HepG2 (cell line): ENCODE data around the gene USP7. TPM values are rescaled to one million over a fixed set of nuclear protein-coding genes. Genes with fewer than 3 reads are reported as not detected.
A peak's percentile ranks its signal among the peaks of the same experiment; 100 is the strongest.

Experiments used
- ATF1 ChIP-seq: IDR thresholded peaks from 2 replicates; pipeline ENCODE4 v1.6.1; 2016; ENCODE audit warnings: mild to moderate bottlenecking, control low read depth
- BRCA1 ChIP-seq: sonication (generic); formaldehyde crosslinking; IDR thresholded peaks from 2 replicates; pipeline ENCODE4 v1.4.0; 2020; ENCODE audit warnings: missing genetic modification reagents
- EEA1 ChIP-seq: sonication (generic); formaldehyde crosslinking; IDR thresholded peaks from 2 replicates; pipeline ENCODE4 v1.5.1; 2020; ENCODE audit warnings: mild to moderate bottlenecking, missing genetic modification reagents, borderline replicate concordance
- ELF3 ChIP-seq: IDR thresholded peaks from 2 replicates; pipeline ENCODE4 v1.6.1; 2016; ENCODE audit warnings: missing genetic modification reagents, missing compliant biosample characterization
- GABPA ChIP-seq, 2 experiments: IDR thresholded peaks; 2 replicates each; pipeline ENCODE4 v1.6.1; 2011 to 2016; ENCODE audit warnings: low read depth in 2 of 2, low read length in 1 of 2, missing biosample characterization in 1 of 2, missing genetic modification characterization in 1 of 2
- HNRNPL ChIP-seq: fragments of 200-400 bp; formaldehyde crosslinking; IDR thresholded peaks from 2 replicates; pipeline ENCODE4 v1.6.1; 2017; ENCODE audit warnings: mild to moderate bottlenecking, low read depth, low read length
- IKZF4 ChIP-seq: sonication (generic); formaldehyde crosslinking; IDR thresholded peaks from 2 replicates; pipeline ENCODE4 v1.5.1; 2020; ENCODE audit warnings: borderline replicate concordance, mild to moderate bottlenecking, low read depth, missing genetic modification reagents; ENCODE audit errors: not compliant biosample characterization
- MIXL1 ChIP-seq: IDR thresholded peaks from 2 replicates; pipeline ENCODE4 v1.6.1; 2016
- NFIB ChIP-seq: sonication (generic); formaldehyde crosslinking; IDR thresholded peaks from 2 replicates; pipeline ENCODE4 v1.9.0; 2021; ENCODE audit warnings: missing genetic modification reagents, mild to moderate bottlenecking, borderline replicate concordance
- SNRNP70 ChIP-seq: fragments of 200-400 bp; formaldehyde crosslinking; IDR thresholded peaks from 2 replicates; pipeline ENCODE4 v1.6.1; 2017; ENCODE audit warnings: mild to moderate bottlenecking, low read depth, low read length, moderate library complexity
- ZIK1 ChIP-seq: sonication (generic); formaldehyde crosslinking; IDR thresholded peaks from 2 replicates; pipeline ENCODE4 v1.5.0; 2020; ENCODE audit warnings: mild to moderate bottlenecking, low read depth, missing genetic modification reagents, borderline replicate concordance
- ZMYM2 ChIP-seq: sonication (generic); formaldehyde crosslinking; IDR thresholded peaks from 2 replicates; pipeline ENCODE4 v1.8.0; 2022; ENCODE audit warnings: mild to moderate bottlenecking, missing genetic modification reagents
- ZNF383 ChIP-seq: sonication (generic); formaldehyde crosslinking; IDR thresholded peaks from 2 replicates; pipeline ENCODE4 v1.4.0; 2020; ENCODE audit warnings: missing genetic modification reagents, mild to moderate bottlenecking, borderline replicate concordance
- ZNF44 ChIP-seq: sonication (generic); formaldehyde crosslinking; IDR thresholded peaks from 2 replicates; pipeline ENCODE4 v1.5.1; 2020; ENCODE audit warnings: mild to moderate bottlenecking, missing genetic modification reagents
- ZNF563 ChIP-seq: sonication (generic); formaldehyde crosslinking; IDR thresholded peaks from 2 replicates; pipeline ENCODE4 v1.8.0; 2022; ENCODE audit warnings: mild to moderate bottlenecking, moderate library complexity, missing genetic modification reagents
- ZNF790 ChIP-seq: sonication (generic); formaldehyde crosslinking; IDR thresholded peaks from 2 replicates; pipeline ENCODE4 v1.8.0; 2022; ENCODE audit warnings: missing genetic modification reagents, mild to moderate bottlenecking, borderline replicate concordance
- ZNF850 ChIP-seq: sonication (generic); formaldehyde crosslinking; conservative IDR thresholded peaks from 2 replicates; pipeline ENCODE4 v1.9.0; 2021; ENCODE audit warnings: mild to moderate bottlenecking, missing genetic modification reagents
- ZSCAN12 ChIP-seq: sonication (generic); formaldehyde crosslinking; IDR thresholded peaks from 2 replicates; pipeline ENCODE4 v1.9.0; 2021; ENCODE audit warnings: mild to moderate bottlenecking, missing genetic modification reagents
- ZSCAN31 ChIP-seq: sonication (generic); formaldehyde crosslinking; IDR thresholded peaks from 2 replicates; pipeline ENCODE4 v1.5.0; 2020; ENCODE audit warnings: low read depth, mild to moderate bottlenecking, missing genetic modification reagents
- polyA plus RNA-seq, 8 experiments: library from polyadenylated mRNA; depleted of rRNA in 3 of 8; stranded (reverse) in 7 of 8; unstranded in 1 of 8; fragments of >200 nt; fragmentation: Illumina TruSeq in 4 of 8; extraction: Trizol in 4 of 8; gene quantifications; 2 replicates each; pipeline versions ENCODE4 v1.2.1 to v1.2.3, GENCODE V29; 2011 to 2016; ENCODE audit warnings: low read depth in 4 of 8, missing spikeins in 1 of 8, mixed read lengths in 1 of 8; ENCODE audit not compliant: insufficient read depth in 1 of 8
- total RNA-seq, 5 experiments: library from RNA; depleted of rRNA; stranded (reverse); fragments of >200 nt; fragmentation: Illumina TruSeq; extraction: Trizol; gene quantifications; 2 replicates each; pipeline ENCODE4 v1.2.3, GENCODE V29; 2016; ENCODE audit warnings: low read depth in 1 of 5
- TF ChIP-seq, protein P1 (sequence below): sonication (generic); formaldehyde crosslinking; IDR thresholded peaks from 2 replicates; pipeline ENCODE4 v1.4.0; 2020; ENCODE audit warnings: missing genetic modification reagents
- TF ChIP-seq, protein P2 (sequence below): sonication (generic); formaldehyde crosslinking; IDR thresholded peaks from 2 replicates; pipeline ENCODE4 v1.4.0; 2020; ENCODE audit warnings: missing genetic modification reagents
- TF ChIP-seq, protein P3 (sequence below): sonication (generic); formaldehyde crosslinking; IDR thresholded peaks from 2 replicates; pipeline ENCODE4 v1.9.0; 2021; ENCODE audit warnings: mild to moderate bottlenecking, missing genetic modification reagents

USP7 gene
- total and polyA plus RNA-seq, 2 of the 13 experiments (the other 11 are each of a cell fraction or from before 2014, with no cell fraction given), result 52.5 to 173 TPM

DNA sequence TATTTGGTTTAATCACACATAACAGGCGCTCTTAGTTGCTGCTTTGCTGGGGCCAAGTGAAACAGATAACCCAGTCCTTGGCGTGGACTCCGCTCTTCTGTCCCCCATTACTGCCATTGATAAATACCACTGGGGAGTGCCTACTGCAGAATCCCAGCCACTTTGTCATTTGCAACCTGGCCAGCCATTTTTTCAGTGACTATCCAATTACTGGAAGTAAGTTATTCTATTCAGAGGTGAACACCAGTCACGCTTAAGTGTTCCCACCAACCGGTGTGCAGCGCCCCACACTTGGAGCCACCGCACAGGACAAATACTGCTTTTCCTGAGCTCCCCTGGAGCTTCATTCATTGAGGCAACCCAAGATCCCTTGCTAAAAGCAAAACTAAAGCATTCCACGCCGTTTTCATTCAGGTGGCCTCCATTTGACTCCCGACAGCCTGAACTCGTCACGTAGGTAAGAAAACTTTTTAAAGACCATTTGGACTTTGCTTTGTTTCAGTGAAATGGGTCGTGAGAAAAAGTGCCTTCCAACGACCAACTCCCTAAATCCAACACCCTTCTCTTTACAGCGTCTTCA is 1.8 kb downstream of the USP7 start (continued):
- TF ChIP-seq, protein P1, sequence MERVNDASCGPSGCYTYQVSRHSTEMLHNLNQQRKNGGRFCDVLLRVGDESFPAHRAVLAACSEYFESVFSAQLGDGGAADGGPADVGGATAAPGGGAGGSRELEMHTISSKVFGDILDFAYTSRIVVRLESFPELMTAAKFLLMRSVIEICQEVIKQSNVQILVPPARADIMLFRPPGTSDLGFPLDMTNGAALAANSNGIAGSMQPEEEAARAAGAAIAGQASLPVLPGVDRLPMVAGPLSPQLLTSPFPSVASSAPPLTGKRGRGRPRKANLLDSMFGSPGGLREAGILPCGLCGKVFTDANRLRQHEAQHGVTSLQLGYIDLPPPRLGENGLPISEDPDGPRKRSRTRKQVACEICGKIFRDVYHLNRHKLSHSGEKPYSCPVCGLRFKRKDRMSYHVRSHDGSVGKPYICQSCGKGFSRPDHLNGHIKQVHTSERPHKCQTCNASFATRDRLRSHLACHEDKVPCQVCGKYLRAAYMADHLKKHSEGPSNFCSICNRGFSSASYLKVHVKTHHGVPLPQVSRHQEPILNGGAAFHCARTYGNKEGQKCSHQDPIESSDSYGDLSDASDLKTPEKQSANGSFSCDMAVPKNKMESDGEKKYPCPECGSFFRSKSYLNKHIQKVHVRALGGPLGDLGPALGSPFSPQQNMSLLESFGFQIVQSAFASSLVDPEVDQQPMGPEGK, result peak; percentile 11; the same call in 1 of the 2 replicates
- no peak for TF ChIP-seq EEA1 (CRISPR knock-in tag)
- no peak for TF ChIP-seq NFIB (CRISPR knock-in tag)
- TF ChIP-seq ZNF44 (CRISPR knock-in tag), result no peak
- no peak for TF ChIP-seq ZIK1 (CRISPR knock-in tag)
- no peak for TF ChIP-seq GABPA (IDR thresholded peaks at IDR 0.05; ENCODE audit: low read depth, low read length)
- no peak for TF ChIP-seq GABPA (CRISPR knock-in tag; IDR thresholded peaks at IDR 0.05; ENCODE audit: low read depth)
- TF ChIP-seq, protein P2, sequence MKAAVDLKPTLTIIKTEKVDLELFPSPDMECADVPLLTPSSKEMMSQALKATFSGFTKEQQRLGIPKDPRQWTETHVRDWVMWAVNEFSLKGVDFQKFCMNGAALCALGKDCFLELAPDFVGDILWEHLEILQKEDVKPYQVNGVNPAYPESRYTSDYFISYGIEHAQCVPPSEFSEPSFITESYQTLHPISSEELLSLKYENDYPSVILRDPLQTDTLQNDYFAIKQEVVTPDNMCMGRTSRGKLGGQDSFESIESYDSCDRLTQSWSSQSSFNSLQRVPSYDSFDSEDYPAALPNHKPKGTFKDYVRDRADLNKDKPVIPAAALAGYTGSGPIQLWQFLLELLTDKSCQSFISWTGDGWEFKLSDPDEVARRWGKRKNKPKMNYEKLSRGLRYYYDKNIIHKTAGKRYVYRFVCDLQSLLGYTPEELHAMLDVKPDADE (CRISPR knock-in tag), result no peak
- no peak; the same call in 1 of the 2 replicates for TF ChIP-seq ZSCAN31 (CRISPR knock-in tag)
- TF ChIP-seq BRCA1, result no peak
- TF ChIP-seq ZSCAN12 (CRISPR knock-in tag), result no peak
- TF ChIP-seq ZNF383 (CRISPR knock-in tag), result no peak
- TF ChIP-seq ZNF790 (CRISPR knock-in tag), result no peak
- no peak for TF ChIP-seq HNRNPL
- TF ChIP-seq ATF1 (CRISPR knock-in tag), result no peak; the same call in 1 of the 2 replicates
- TF ChIP-seq, protein P3, sequence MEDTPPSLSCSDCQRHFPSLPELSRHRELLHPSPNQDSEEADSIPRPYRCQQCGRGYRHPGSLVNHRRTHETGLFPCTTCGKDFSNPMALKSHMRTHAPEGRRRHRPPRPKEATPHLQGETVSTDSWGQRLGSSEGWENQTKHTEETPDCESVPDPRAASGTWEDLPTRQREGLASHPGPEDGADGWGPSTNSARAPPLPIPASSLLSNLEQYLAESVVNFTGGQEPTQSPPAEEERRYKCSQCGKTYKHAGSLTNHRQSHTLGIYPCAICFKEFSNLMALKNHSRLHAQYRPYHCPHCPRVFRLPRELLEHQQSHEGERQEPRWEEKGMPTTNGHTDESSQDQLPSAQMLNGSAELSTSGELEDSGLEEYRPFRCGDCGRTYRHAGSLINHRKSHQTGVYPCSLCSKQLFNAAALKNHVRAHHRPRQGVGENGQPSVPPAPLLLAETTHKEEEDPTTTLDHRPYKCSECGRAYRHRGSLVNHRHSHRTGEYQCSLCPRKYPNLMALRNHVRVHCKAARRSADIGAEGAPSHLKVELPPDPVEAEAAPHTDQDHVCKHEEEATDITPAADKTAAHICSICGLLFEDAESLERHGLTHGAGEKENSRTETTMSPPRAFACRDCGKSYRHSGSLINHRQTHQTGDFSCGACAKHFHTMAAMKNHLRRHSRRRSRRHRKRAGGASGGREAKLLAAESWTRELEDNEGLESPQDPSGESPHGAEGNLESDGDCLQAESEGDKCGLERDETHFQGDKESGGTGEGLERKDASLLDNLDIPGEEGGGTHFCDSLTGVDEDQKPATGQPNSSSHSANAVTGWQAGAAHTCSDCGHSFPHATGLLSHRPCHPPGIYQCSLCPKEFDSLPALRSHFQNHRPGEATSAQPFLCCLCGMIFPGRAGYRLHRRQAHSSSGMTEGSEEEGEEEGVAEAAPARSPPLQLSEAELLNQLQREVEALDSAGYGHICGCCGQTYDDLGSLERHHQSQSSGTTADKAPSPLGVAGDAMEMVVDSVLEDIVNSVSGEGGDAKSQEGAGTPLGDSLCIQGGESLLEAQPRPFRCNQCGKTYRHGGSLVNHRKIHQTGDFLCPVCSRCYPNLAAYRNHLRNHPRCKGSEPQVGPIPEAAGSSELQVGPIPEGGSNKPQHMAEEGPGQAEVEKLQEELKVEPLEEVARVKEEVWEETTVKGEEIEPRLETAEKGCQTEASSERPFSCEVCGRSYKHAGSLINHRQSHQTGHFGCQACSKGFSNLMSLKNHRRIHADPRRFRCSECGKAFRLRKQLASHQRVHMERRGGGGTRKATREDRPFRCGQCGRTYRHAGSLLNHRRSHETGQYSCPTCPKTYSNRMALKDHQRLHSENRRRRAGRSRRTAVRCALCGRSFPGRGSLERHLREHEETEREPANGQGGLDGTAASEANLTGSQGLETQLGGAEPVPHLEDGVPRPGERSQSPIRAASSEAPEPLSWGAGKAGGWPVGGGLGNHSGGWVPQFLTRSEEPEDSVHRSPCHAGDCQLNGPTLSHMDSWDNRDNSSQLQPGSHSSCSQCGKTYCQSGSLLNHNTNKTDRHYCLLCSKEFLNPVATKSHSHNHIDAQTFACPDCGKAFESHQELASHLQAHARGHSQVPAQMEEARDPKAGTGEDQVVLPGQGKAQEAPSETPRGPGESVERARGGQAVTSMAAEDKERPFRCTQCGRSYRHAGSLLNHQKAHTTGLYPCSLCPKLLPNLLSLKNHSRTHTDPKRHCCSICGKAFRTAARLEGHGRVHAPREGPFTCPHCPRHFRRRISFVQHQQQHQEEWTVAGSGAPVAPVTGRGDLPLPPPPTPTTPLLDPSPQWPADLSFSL, result no peak
- TF ChIP-seq MIXL1 (CRISPR knock-in tag), result 0 out of 2 replicates have a peak, but pooled peaks have one; percentile 41
- no peak for TF ChIP-seq ZNF850
- no peak for TF ChIP-seq ZMYM2 (CRISPR knock-in tag)
- TF ChIP-seq ELF3 (CRISPR knock-in tag), result no peak
- no peak for TF ChIP-seq IKZF4
- TF ChIP-seq SNRNP70, result no peak
- no peak for TF ChIP-seq ZNF563 (CRISPR knock-in tag)
